ENCODE measurements around the gene CCNC. TPM values are rescaled to one million over a fixed set of nuclear protein-coding genes. Genes with fewer than 3 reads are reported as not detected.

CCNC gene
- total and polyA plus RNA-seq, 8 donors, result 1.2 to 158 (median 54.5) TPM

- no peak for DNase-seq
- Histone ChIP-seq H3K9me3 (peaks cover 0 to 4% (median 0%) of the 10 kb centered on the region in 4 donors), H3K27me3 (peaks cover 65 to 100% (median 96%) of the 10 kb centered on the region in 3 donors), H3K4me1 (peaks cover 24 to 51% (median 41%) of the 10 kb centered on the region in 4 donors), H3K4me3 (no peak overlapping the region), H3K36me3 (no peaks in the 10 kb centered on the region), H3K27ac (no peak overlapping the region)
- intact Hi-C loops (cut with DNase I; ENCODE audit: low total_unique reads), result no loop called here
- TF ChIP-seq EP300 (IDR thresholded peaks at IDR 0.05), result no peak
- TF ChIP-seq POLR2A (IDR thresholded peaks at IDR 0.05), result no peak
- no peak for TF ChIP-seq CTCF (IDR thresholded peaks at IDR 0.05)
- no peak for TF ChIP-seq POLR2AphosphoS5 (IDR thresholded peaks at IDR 0.05)
- WGBS, 5 donors, result 11 to 28% (median 16%) methylated on average over 2 of the region's 2 CpGs
Observed at GRCh38 chr6:99609905-99610489, 41.5 kb upstream of the CCNC start.

GRCh38 chr6:99608886-99609482 is 40.5 kb upstream of the CCNC start:
- DNase-seq, result no peak
- Histone ChIP-seq H3K27ac (no peak overlapping the region), H3K4me3 (no peak overlapping the region), H3K4me1 (peaks cover 17 to 51% (median 40%) of the 10 kb centered on the region in 4 donors), H3K27me3 (peaks cover 64 to 100% (median 96%) of the 10 kb centered on the region in 3 donors), H3K36me3 (no peaks in the 10 kb centered on the region), H3K9me3 (peaks cover 0 to 4% (median 0%) of the 10 kb centered on the region in 4 donors)
- 7 to 13% (median 9%) methylated on average over 22 to 24 of the region's 24 CpGs for WGBS, 5 donors
- intact Hi-C loops (cut with DNase I; ENCODE audit: low total_unique reads), result no loop called here
- TF ChIP-seq POLR2A (IDR thresholded peaks at IDR 0.05), result no peak

GRCh38 chr6:99608059-99608885 is 39.8 kb upstream of the CCNC start:
- no peak overlapping the region for H3K4me3 ChIP-seq
- no peak for DNase-seq

GRCh38 chr6:99607416-99608036 is 39.1 kb upstream of the CCNC start:
- Histone ChIP-seq H3K36me3 (no peaks in the 10 kb centered on the region), H3K27me3 (peaks cover 60 to 100% (median 96%) of the 10 kb centered on the region in 3 donors), H3K27ac (no peak overlapping the region), H3K4me1 (peaks cover 16 to 52% (median 40%) of the 10 kb centered on the region in 4 donors), H3K9me3 (peaks cover 0 to 2% (median 0%) of the 10 kb centered on the region in 4 donors), H3K4me3 (no peak overlapping the region)
- no peak for DNase-seq
- 6 to 10% (median 8%) methylated on average over 34 of the region's 34 CpGs for WGBS, 5 donors
- TF ChIP-seq CTCF (IDR thresholded peaks at IDR 0.05), result no peak
- TF ChIP-seq EP300 (IDR thresholded peaks at IDR 0.05), result no peak
- TF ChIP-seq POLR2A (IDR thresholded peaks at IDR 0.05), result no peak
- no peak for TF ChIP-seq POLR2AphosphoS5 (IDR thresholded peaks at IDR 0.05)
- intact Hi-C loops (cut with DNase I; ENCODE audit: low total_unique reads), result no loop called here

More at GRCh38 chr6:99608059-99608885, 39.8 kb upstream of the CCNC start:
- no peak for TF ChIP-seq CTCF (IDR thresholded peaks at IDR 0.05)
- no peak for TF ChIP-seq POLR2A (IDR thresholded peaks at IDR 0.05)
- TF ChIP-seq EP300 (IDR thresholded peaks at IDR 0.05), result no peak
- no peak for TF ChIP-seq POLR2AphosphoS5 (IDR thresholded peaks at IDR 0.05)
- Histone ChIP-seq H3K4me1 (peaks cover 17 to 51% (median 40%) of the 10 kb centered on the region in 4 donors), H3K9me3 (peaks cover 0 to 4% (median 0%) of the 10 kb centered on the region in 4 donors), H3K27ac (no peak overlapping the region), H3K27me3 (peaks cover 62 to 100% (median 96%) of the 10 kb centered on the region in 3 donors), H3K36me3 (no peaks in the 10 kb centered on the region)
- intact Hi-C loops (cut with DNase I; ENCODE audit: low total_unique reads), result no loop called here
- WGBS, 5 donors, result 5 to 7% (median 6%) methylated on average over 26 to 29 of the region's 29 CpGs
